ENCODE results near the gene HACL1.

DNA sequence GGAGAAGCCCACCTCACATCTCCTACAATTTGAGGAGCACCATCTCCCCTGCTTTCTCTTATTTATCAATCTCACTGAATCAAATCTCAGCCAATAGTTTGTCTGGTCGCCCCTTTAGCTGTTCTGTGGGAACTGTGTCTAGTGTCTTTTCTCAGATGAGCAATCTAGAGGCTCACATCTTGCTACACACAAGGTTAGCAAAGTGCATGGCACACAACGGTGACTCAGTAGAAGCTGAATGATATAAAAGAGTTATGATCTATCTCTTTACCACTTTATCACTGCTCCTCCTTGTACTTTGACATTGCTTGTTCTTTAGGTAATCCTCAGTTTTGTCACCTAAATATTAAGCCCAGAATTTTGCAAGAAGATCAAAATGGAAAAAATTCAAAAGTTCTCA, 63.0 kb downstream of the HACL1 start:
- TF ChIP-seq, protein P1, sequence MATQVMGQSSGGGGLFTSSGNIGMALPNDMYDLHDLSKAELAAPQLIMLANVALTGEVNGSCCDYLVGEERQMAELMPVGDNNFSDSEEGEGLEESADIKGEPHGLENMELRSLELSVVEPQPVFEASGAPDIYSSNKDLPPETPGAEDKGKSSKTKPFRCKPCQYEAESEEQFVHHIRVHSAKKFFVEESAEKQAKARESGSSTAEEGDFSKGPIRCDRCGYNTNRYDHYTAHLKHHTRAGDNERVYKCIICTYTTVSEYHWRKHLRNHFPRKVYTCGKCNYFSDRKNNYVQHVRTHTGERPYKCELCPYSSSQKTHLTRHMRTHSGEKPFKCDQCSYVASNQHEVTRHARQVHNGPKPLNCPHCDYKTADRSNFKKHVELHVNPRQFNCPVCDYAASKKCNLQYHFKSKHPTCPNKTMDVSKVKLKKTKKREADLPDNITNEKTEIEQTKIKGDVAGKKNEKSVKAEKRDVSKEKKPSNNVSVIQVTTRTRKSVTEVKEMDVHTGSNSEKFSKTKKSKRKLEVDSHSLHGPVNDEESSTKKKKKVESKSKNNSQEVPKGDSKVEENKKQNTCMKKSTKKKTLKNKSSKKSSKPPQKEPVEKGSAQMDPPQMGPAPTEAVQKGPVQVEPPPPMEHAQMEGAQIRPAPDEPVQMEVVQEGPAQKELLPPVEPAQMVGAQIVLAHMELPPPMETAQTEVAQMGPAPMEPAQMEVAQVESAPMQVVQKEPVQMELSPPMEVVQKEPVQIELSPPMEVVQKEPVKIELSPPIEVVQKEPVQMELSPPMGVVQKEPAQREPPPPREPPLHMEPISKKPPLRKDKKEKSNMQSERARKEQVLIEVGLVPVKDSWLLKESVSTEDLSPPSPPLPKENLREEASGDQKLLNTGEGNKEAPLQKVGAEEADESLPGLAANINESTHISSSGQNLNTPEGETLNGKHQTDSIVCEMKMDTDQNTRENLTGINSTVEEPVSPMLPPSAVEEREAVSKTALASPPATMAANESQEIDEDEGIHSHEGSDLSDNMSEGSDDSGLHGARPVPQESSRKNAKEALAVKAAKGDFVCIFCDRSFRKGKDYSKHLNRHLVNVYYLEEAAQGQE (IDR thresholded peaks at IDR 0.05; ENCODE audit: low read depth), result no peak
- TF ChIP-seq, protein P2, sequence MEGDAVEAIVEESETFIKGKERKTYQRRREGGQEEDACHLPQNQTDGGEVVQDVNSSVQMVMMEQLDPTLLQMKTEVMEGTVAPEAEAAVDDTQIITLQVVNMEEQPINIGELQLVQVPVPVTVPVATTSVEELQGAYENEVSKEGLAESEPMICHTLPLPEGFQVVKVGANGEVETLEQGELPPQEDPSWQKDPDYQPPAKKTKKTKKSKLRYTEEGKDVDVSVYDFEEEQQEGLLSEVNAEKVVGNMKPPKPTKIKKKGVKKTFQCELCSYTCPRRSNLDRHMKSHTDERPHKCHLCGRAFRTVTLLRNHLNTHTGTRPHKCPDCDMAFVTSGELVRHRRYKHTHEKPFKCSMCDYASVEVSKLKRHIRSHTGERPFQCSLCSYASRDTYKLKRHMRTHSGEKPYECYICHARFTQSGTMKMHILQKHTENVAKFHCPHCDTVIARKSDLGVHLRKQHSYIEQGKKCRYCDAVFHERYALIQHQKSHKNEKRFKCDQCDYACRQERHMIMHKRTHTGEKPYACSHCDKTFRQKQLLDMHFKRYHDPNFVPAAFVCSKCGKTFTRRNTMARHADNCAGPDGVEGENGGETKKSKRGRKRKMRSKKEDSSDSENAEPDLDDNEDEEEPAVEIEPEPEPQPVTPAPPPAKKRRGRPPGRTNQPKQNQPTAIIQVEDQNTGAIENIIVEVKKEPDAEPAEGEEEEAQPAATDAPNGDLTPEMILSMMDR (IDR thresholded peaks at IDR 0.05 in 2 of 3, conservative IDR thresholded peaks at IDR 0.05 in 1 of 3; ENCODE audit: borderline replicate concordance in 1 of 3, insufficient read depth in 1 of 3, low read depth in 2 of 3, low read length in 2 of 3), result no peak
- TF ChIP-seq RAD21 (IDR thresholded peaks at IDR 0.05; ENCODE audit: low read depth) (no peak), ZFX (IDR thresholded peaks at IDR 0.05) (no peak)
